ENCODE measurements around the gene ZNF341. TPM values are rescaled to one million over a fixed set of nuclear protein-coding genes. Genes with fewer than 3 reads are reported as not detected.

Gene ZNF341
- total and polyA plus RNA-seq, 3 donors from 2014 or later, result 5.5 to 8.7 (median 7.0) TPM

- Histone ChIP-seq H3K27me3 (no peaks in the 10 kb centered on the region), H3K4me3 (no peak overlapping the region), H3K4me1 (no peaks in the 10 kb centered on the region), H3K9me3 (no peaks in the 10 kb centered on the region), H3K27ac (no peak overlapping the region), H3K36me3 (ENCODE audit: low read depth, missing control alignments) (no peaks in the 10 kb centered on the region)
- peak; percentile 65 for DNase-seq
- TF ChIP-seq POLR2A (IDR thresholded peaks at IDR 0.05), result no peak
- peak in 1 of 3 experiments; percentile 2 for TF ChIP-seq CTCF (IDR thresholded peaks at IDR 0.05)
- 80 to 100% methylated on average over 3 to 10 of the region's 10 CpGs for WGBS, 2 donors
- intact Hi-C loops (cut with DNase I; ENCODE audit: low total_unique reads), result no loop called here
These were observed 38.2 kb downstream of the ZNF341 start for GRCh38 chr20:33770005-33770404.

GRCh38 chr20:33771938-33772337 is 40.1 kb downstream of the ZNF341 start:
- TF ChIP-seq CTCF (IDR thresholded peaks at IDR 0.05) (no peak), POLR2A (IDR thresholded peaks at IDR 0.05) (no peak)
- WGBS, 2 donors, result 90 to 93% methylated on average over 5 of the region's 5 CpGs

GRCh38 chr20:33772439-33772838 is 40.6 kb downstream of the ZNF341 start:
- Histone ChIP-seq H3K4me1 (no peaks in the 10 kb centered on the region), H3K9me3 (no peaks in the 10 kb centered on the region), H3K27me3 (no peaks in the 10 kb centered on the region), H3K4me3 (no peak overlapping the region), H3K36me3 (ENCODE audit: low read depth, missing control alignments) (no peaks in the 10 kb centered on the region), H3K27ac (no peak overlapping the region)
- intact Hi-C loops (cut with DNase I; ENCODE audit: low total_unique reads), result no loop called here
- no peak for DNase-seq
- TF ChIP-seq CTCF (IDR thresholded peaks at IDR 0.05), result no peak
- TF ChIP-seq POLR2A (IDR thresholded peaks at IDR 0.05), result no peak
- WGBS, 2 donors, result 90 to 96% methylated on average over 3 of the region's 3 CpGs

More at GRCh38 chr20:33771938-33772337, 40.1 kb downstream of the ZNF341 start:
- no peak for DNase-seq
- no peak overlapping the region for H3K4me3 ChIP-seq
- no peaks in the 10 kb centered on the region for H3K4me1 ChIP-seq
- no peaks in the 10 kb centered on the region for H3K36me3 ChIP-seq (ENCODE audit: low read depth, missing control alignments)
- H3K27me3 ChIP-seq, result no peaks in the 10 kb centered on the region
- H3K9me3 ChIP-seq, result no peaks in the 10 kb centered on the region
- intact Hi-C loops (cut with DNase I; ENCODE audit: low total_unique reads), result no loop called here
- no peak overlapping the region for H3K27ac ChIP-seq

GRCh38 chr20:33773412-33774089 is 41.8 kb downstream of the ZNF341 start:
- no peak for DNase-seq
- no peaks in the 10 kb centered on the region for H3K4me1 ChIP-seq
- 82 to 91% methylated on average over 2 of the region's 2 CpGs for WGBS, 2 donors
- no peaks in the 10 kb centered on the region for H3K9me3 ChIP-seq
- no peaks in the 10 kb centered on the region for H3K27me3 ChIP-seq
- intact Hi-C loops (cut with DNase I; ENCODE audit: low total_unique reads), result no loop called here
- no peaks in the 10 kb centered on the region for H3K36me3 ChIP-seq (ENCODE audit: low read depth, missing control alignments)
- TF ChIP-seq CTCF (IDR thresholded peaks at IDR 0.05) (no peak), POLR2A (IDR thresholded peaks at IDR 0.05) (no peak)
- no peak overlapping the region for H3K4me3 ChIP-seq
- H3K27ac ChIP-seq, result no peak overlapping the region

GRCh38 chr20:33777816-33778215 is 46.0 kb downstream of the ZNF341 start:
- no peak overlapping the region for H3K4me3 ChIP-seq
- no peaks in the 10 kb centered on the region for H3K9me3 ChIP-seq
- intact Hi-C loops (cut with DNase I; ENCODE audit: low total_unique reads), result no loop called here
- 83 to 94% methylated on average over 2 of the region's 2 CpGs for WGBS, 2 donors
- H3K36me3 ChIP-seq (ENCODE audit: low read depth, missing control alignments), result no peaks in the 10 kb centered on the region
- no peaks in the 10 kb centered on the region for H3K4me1 ChIP-seq
- DNase-seq, result no peak
- TF ChIP-seq CTCF (IDR thresholded peaks at IDR 0.05) (no peak), POLR2A (IDR thresholded peaks at IDR 0.05) (no peak)
- H3K27ac ChIP-seq, result no peak overlapping the region
- H3K27me3 ChIP-seq, result no peaks in the 10 kb centered on the region
